OCI-LY3 (cell line): ENCODE measurements around the gene ITSN1.

Experiments used
- H2AFZ ChIP-seq: fragments of 200-600, 300-600 bp; shearing (Covaris generic); 2 replicates; pipeline ENCODE4 v1.6.0; 2014; ENCODE audit warnings: antibody characterized with exemption, low read depth, low read length
- H3K27ac ChIP-seq: fragments of 200-600, 300-600 bp; sonication (generic); 2 replicates; pipeline ENCODE4 v1.5.1; 2014; ENCODE audit warnings: mild to moderate bottlenecking, low read length, moderate library complexity, mixed read lengths
- H3K27me3 ChIP-seq: fragments of 200-600, 300-600 bp; sonication (generic); 2 replicates; pipeline ENCODE4 v1.6.1; 2014; ENCODE audit warnings: low read depth, low read length, mixed read lengths
- H3K36me3 ChIP-seq: fragments of 200-600, 300-600 bp; sonication (generic); replicated peaks from 2 replicates; pipeline ENCODE3; 2014; ENCODE audit warnings: low read depth, low read length, mixed read lengths
- H3K4me1 ChIP-seq: fragments of 300-600, 200-600 bp; sonication (generic); 2 replicates; pipeline ENCODE4 v1.6.1; 2014; ENCODE audit warnings: low read length, mixed read lengths
- H3K4me2 ChIP-seq: fragments of 200-600, 300-600 bp; sonication (generic); 2 replicates; pipeline ENCODE4 v1.6.1; 2014; ENCODE audit warnings: low read length, mixed read lengths
- H3K4me3 ChIP-seq: fragments of 300-600, 200-600 bp; sonication (generic); 2 replicates; pipeline ENCODE4 v1.5.1; 2014; ENCODE audit warnings: antibody characterized with exemption, mild to moderate bottlenecking, low read length, moderate library complexity
- H3K79me2 ChIP-seq: fragments of 300-600, 200-600 bp; shearing (Covaris generic); 2 replicates; pipeline ENCODE4 v1.6.1; 2014; ENCODE audit warnings: mild to moderate bottlenecking, low read length, mixed read lengths
- H3K9ac ChIP-seq: fragments of 300-600, 200-600 bp; shearing (Covaris generic); 2 replicates; pipeline ENCODE4 v1.6.0; 2014; ENCODE audit warnings: mild to moderate bottlenecking, low read length, moderate library complexity
- H3K9me3 ChIP-seq: fragments of 200-600, 300-600 bp; shearing (Covaris generic); 2 replicates; pipeline ENCODE4 v1.6.1; 2014; ENCODE audit warnings: low read length, mixed read lengths; ENCODE audit not compliant: insufficient read depth
- H4K20me1 ChIP-seq: fragments of 200-600, 300-600 bp; sonication (generic); 2 replicates; pipeline ENCODE4 v1.6.1; 2016; ENCODE audit warnings: low read length, mixed read lengths; ENCODE audit not compliant: insufficient read depth
- EZH2phosphoT487 ChIP-seq: fragments of 200-600 bp; shearing (Covaris generic); IDR thresholded peaks from 2 replicates; pipeline ENCODE4 v1.6.1; 2018; ENCODE audit warnings: antibody characterized with exemption, mixed run types, low read depth
- TF ChIP-seq, protein P1 (sequence below): fragments of 200-600, 300-600 bp; sonication (generic); IDR thresholded peaks from 2 replicates; pipeline ENCODE4 v1.5.1; 2014; ENCODE audit warnings: antibody characterized with exemption, low read length, low read depth

Gene ITSN1

GRCh38 chr21:33808715-33809367, 166.5 kb downstream of the ITSN1 start:
- Histone ChIP-seq H2AFZ (no peak overlapping the region), H3K79me2 (no peaks in the 10 kb centered on the region), H3K27ac (no peak overlapping the region), H3K27me3 (no peaks in the 10 kb centered on the region), H4K20me1 (no peaks in the 10 kb centered on the region), H3K4me1 (no peaks in the 10 kb centered on the region), H3K36me3 (no peaks in the 10 kb centered on the region), H3K9ac (no peak overlapping the region), H3K9me3 (no peaks in the 10 kb centered on the region), H3K4me3 (no peak overlapping the region), H3K4me2 (no peak overlapping the region)
- TF ChIP-seq, protein P1, sequence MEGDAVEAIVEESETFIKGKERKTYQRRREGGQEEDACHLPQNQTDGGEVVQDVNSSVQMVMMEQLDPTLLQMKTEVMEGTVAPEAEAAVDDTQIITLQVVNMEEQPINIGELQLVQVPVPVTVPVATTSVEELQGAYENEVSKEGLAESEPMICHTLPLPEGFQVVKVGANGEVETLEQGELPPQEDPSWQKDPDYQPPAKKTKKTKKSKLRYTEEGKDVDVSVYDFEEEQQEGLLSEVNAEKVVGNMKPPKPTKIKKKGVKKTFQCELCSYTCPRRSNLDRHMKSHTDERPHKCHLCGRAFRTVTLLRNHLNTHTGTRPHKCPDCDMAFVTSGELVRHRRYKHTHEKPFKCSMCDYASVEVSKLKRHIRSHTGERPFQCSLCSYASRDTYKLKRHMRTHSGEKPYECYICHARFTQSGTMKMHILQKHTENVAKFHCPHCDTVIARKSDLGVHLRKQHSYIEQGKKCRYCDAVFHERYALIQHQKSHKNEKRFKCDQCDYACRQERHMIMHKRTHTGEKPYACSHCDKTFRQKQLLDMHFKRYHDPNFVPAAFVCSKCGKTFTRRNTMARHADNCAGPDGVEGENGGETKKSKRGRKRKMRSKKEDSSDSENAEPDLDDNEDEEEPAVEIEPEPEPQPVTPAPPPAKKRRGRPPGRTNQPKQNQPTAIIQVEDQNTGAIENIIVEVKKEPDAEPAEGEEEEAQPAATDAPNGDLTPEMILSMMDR: no peak

DNA sequence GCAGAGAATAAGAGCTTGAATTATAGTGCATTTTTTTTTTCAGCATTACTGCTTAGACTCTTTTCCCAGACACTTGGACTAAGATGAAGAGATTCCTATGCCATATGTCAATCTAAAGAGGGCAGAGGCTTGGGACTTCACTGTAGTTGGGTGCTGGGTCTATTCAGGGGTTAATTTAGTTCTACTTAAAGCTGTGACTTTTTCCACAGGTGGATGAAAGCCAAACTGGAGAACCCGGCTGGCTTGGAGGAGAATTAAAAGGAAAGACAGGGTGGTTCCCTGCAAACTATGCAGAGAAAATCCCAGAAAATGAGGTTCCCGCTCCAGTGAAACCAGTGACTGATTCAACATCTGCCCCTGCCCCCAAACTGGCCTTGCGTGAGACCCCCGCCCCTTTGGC, 168.5 kb downstream of the ITSN1 start:
- Histone ChIP-seq H3K9me3 (no peaks in the 10 kb centered on the region), H3K36me3 (no peaks in the 10 kb centered on the region), H3K4me1 (no peaks in the 10 kb centered on the region), H3K79me2 (no peaks in the 10 kb centered on the region), H4K20me1 (no peaks in the 10 kb centered on the region), H3K4me3 (no peak overlapping the region), H3K9ac (no peak overlapping the region), H3K4me2 (no peak overlapping the region), H3K27me3 (no peaks in the 10 kb centered on the region), H3K27ac (no peak overlapping the region), H2AFZ (no peak overlapping the region)
- TF ChIP-seq, protein P1: no peak
- TF ChIP-seq EZH2phosphoT487: no peak

GRCh38 chr21:33811167-33812010, 169.1 kb downstream of the ITSN1 start:
- Histone ChIP-seq H3K4me3 (no peak overlapping the region), H3K4me2 (no peak overlapping the region), H3K4me1 (no peaks in the 10 kb centered on the region), H3K79me2 (no peaks in the 10 kb centered on the region), H2AFZ (no peak overlapping the region), H4K20me1 (no peaks in the 10 kb centered on the region), H3K27me3 (no peaks in the 10 kb centered on the region), H3K9ac (no peak overlapping the region), H3K27ac (no peak overlapping the region), H3K9me3 (no peaks in the 10 kb centered on the region), H3K36me3 (no peaks in the 10 kb centered on the region)
- no peak for TF ChIP-seq EZH2phosphoT487
- TF ChIP-seq, protein P1: no peak

DNA sequence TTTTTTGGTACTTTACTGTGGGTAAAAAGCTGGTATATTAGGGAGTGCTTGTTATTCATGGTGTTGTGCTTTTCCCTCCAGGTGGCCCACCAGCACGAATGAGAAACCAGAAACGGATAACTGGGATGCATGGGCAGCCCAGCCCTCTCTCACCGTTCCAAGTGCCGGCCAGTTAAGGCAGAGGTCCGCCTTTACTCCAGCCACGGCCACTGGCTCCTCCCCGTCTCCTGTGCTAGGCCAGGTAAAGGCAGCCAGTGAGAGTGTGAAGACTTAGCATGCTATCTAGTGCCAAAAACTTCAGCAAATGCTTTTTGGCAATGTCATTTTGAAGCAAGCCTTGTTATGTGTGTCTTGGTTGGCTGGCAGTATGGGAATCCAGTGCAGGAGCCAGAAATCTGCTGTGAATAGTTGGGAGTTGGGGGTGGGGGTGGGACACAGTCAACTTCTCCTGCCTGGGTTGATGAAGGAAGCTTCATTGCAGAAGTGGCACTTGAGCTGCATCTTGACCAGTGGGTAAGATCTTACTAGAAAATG, 171.6 kb downstream of the ITSN1 start:
- H4K20me1 ChIP-seq: no peaks in the 10 kb centered on the region
- H3K4me3 ChIP-seq: no peak overlapping the region
- H3K27me3 ChIP-seq: no peaks in the 10 kb centered on the region
- no peak for TF ChIP-seq EZH2phosphoT487
- TF ChIP-seq, protein P1: no peak
- H3K79me2 ChIP-seq: no peaks in the 10 kb centered on the region
- no peaks in the 10 kb centered on the region for H3K9me3 ChIP-seq
- H3K4me2 ChIP-seq: no peak overlapping the region
- no peaks in the 10 kb centered on the region for H3K36me3 ChIP-seq
- no peaks in the 10 kb centered on the region for H3K4me1 ChIP-seq
- H3K9ac ChIP-seq: no peak overlapping the region
- no peak overlapping the region for H3K27ac ChIP-seq
- H2AFZ ChIP-seq: no peak overlapping the region
